ENCODE results near the gene THAP11. TPM values are rescaled to one million over a fixed set of nuclear protein-coding genes. Genes with fewer than 3 reads are reported as not detected.

THAP11 gene
- polyA plus RNA-seq, 2 of the 4 experiments (the other 2 are of a cell fraction): 30.9 to 33.2 TPM

- ChIA-PET CTCF (interaction anchor here (0.9 to 3.5 kb wide), 6 partner anchors 9 to 301 kb away, joined by 3 to 17 read pairs (median 3); partner anchors contain the start of gene NRN1L), POLR2A (no interaction called here)
- FAIRE-seq (no peak), ATAC-seq (no peak), DNase-seq (ENCODE audit: low read depth in 1 of 2, low spot score in 1 of 2) (no peak)
- peak overlapping the region; percentile 98 for H3K4me2 ChIP-seq
- H3K27ac ChIP-seq: peak overlapping the region; percentile 89 to 98
- peaks cover 35% of the 10 kb centered on the region for H3K4me1 ChIP-seq
- no peaks in the 10 kb centered on the region for H3K9me3 ChIP-seq
- H3K4me3 ChIP-seq: peak overlapping the region; percentile 93
- 93% methylated on average over 11 of the region's 11 CpGs for WGBS (ENCODE audit: missing lambda C conversion rate)
- TF ChIP-seq JUN (IDR thresholded peaks at IDR 0.05) (no peak), NPAS2 (CRISPR knock-in tag; IDR thresholded peaks at IDR 0.05; ENCODE audit: borderline replicate concordance) (no peak), MYC (IDR thresholded peaks at IDR 0.05; ENCODE audit: borderline replicate concordance, low read length) (no peak), EP300 (IDR thresholded peaks at IDR 0.05) (no peak), POLR2A (IDR thresholded peaks at IDR 0.05; ENCODE audit: low read length) (no peak), HDAC2 (IDR thresholded peaks at IDR 0.05) (no peak), ESRRA (IDR thresholded peaks at IDR 0.05; ENCODE audit: borderline replicate concordance, low read length) (no peak), FOSB (CRISPR knock-in tag; IDR thresholded peaks at IDR 0.05) (no peak), POLR2AphosphoS2 (conservative IDR thresholded peaks at IDR 0.05; ENCODE audit: low read length) (no peak), HEYL (CRISPR knock-in tag; IDR thresholded peaks at IDR 0.05) (no peak)
- TF ChIP-seq, protein P1, sequence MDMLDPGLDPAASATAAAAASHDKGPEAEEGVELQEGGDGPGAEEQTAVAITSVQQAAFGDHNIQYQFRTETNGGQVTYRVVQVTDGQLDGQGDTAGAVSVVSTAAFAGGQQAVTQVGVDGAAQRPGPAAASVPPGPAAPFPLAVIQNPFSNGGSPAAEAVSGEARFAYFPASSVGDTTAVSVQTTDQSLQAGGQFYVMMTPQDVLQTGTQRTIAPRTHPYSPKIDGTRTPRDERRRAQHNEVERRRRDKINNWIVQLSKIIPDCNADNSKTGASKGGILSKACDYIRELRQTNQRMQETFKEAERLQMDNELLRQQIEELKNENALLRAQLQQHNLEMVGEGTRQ (IDR thresholded peaks at IDR 0.05): no peak
- TF ChIP-seq, protein P2, sequence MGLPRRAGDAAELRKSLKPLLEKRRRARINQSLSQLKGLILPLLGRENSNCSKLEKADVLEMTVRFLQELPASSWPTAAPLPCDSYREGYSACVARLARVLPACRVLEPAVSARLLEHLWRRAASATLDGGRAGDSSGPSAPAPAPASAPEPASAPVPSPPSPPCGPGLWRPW (IDR thresholded peaks at IDR 0.05): no peak
These were observed 6.0 kb downstream of the THAP11 start for GRCh38 chr16:67848118-67848517.

GRCh38 chr16:67853670-67854069 lies 11.6 kb downstream of the THAP11 start:
- ChIA-PET POLR2A (no interaction called here), CTCF (interaction anchor here (1.7 to 4.3 kb wide), 3 partner anchors 17 to 37 kb away, joined by 5 to 21 read pairs (median 13); partner anchors contain the start of gene NRN1L)
- Histone ChIP-seq H3K4me3 (no peak overlapping the region), H3K9me3 (no peaks in the 10 kb centered on the region), H3K4me1 (peaks cover 30% of the 10 kb centered on the region), H3K27ac (no peak overlapping the region), H3K4me2 (no peak overlapping the region)
- DNase-seq (ENCODE audit: low read depth in 1 of 2, low spot score in 1 of 2): no peak
- no peak for TF ChIP-seq EHMT2 (IDR thresholded peaks at IDR 0.05; ENCODE audit: low read depth)
- TF ChIP-seq RNF2 (IDR thresholded peaks at IDR 0.05; ENCODE audit: borderline replicate concordance, low read depth): no peak
- TF ChIP-seq PHF8 (IDR thresholded peaks at IDR 0.05; ENCODE audit: borderline replicate concordance, low read depth): no peak
- TF ChIP-seq TP53 (CRISPR knock-in tag; IDR thresholded peaks at IDR 0.05): no peak
- TF ChIP-seq HOXB13 (CRISPR knock-in tag; IDR thresholded peaks at IDR 0.05; ENCODE audit: low read depth): no peak
- TF ChIP-seq FOSB (CRISPR knock-in tag; IDR thresholded peaks at IDR 0.05): no peak
- no peak for TF ChIP-seq E2F6 (IDR thresholded peaks at IDR 0.05; ENCODE audit: borderline replicate concordance, low read depth)
- no peak for TF ChIP-seq FOSL2 (IDR thresholded peaks at IDR 0.05)
- TF ChIP-seq FOSL2 (CRISPR knock-in tag; IDR thresholded peaks at IDR 0.05): no peak
- no peak for TF ChIP-seq CBX2 (IDR thresholded peaks at IDR 0.05; ENCODE audit: borderline replicate concordance, low read depth)
- TF ChIP-seq RFX5 (IDR thresholded peaks at IDR 0.05): no peak
- TF ChIP-seq, protein P1 (IDR thresholded peaks at IDR 0.05): no peak
- TF ChIP-seq SREBF2 (IDR thresholded peaks at IDR 0.05): no peak
- no peak for TF ChIP-seq KDM1A (IDR thresholded peaks at IDR 0.05; ENCODE audit: low read depth)
- TF ChIP-seq, protein P2 (IDR thresholded peaks at IDR 0.05): no peak
- TF ChIP-seq NR3C1 (IDR thresholded peaks at IDR 0.05): no peak
- no peak for TF ChIP-seq REST (IDR thresholded peaks at IDR 0.05)
- no peak for TF ChIP-seq JUN (IDR thresholded peaks at IDR 0.05)
- TF ChIP-seq BHLHE40 (IDR thresholded peaks at IDR 0.05; ENCODE audit: low read depth, low read length): no peak
- no peak for TF ChIP-seq POLR2AphosphoS2 (conservative IDR thresholded peaks at IDR 0.05; ENCODE audit: low read length)
- no peak for TF ChIP-seq CEBPB (IDR thresholded peaks at IDR 0.05)
- 98% methylated on average over 3 of the region's 3 CpGs for WGBS (ENCODE audit: missing lambda C conversion rate)
- no peak for ATAC-seq
- FAIRE-seq: no peak

All from A549 (cell line).